WI38 (cell line): Measurements from ENCODE around the gene EDRF1.

Experiments used
- H3K4me3 ChIP-seq: 2 replicates; pipeline ENCODE4 v1.5.1; 2011; ENCODE audit warnings: low read depth, mild to moderate bottlenecking, control low read depth, low read length
- TF ChIP-seq, protein P1 (sequence below): IDR thresholded peaks from 2 replicates; pipeline ENCODE4 v1.5.1; 2012; ENCODE audit warnings: low read depth, mild to moderate bottlenecking, control low read depth, low read length

EDRF1 gene

GRCh38 chr10:125727436-125727835, 7.9 kb downstream of the EDRF1 start:
- no peak overlapping the region for H3K4me3 ChIP-seq
- TF ChIP-seq, protein P1, sequence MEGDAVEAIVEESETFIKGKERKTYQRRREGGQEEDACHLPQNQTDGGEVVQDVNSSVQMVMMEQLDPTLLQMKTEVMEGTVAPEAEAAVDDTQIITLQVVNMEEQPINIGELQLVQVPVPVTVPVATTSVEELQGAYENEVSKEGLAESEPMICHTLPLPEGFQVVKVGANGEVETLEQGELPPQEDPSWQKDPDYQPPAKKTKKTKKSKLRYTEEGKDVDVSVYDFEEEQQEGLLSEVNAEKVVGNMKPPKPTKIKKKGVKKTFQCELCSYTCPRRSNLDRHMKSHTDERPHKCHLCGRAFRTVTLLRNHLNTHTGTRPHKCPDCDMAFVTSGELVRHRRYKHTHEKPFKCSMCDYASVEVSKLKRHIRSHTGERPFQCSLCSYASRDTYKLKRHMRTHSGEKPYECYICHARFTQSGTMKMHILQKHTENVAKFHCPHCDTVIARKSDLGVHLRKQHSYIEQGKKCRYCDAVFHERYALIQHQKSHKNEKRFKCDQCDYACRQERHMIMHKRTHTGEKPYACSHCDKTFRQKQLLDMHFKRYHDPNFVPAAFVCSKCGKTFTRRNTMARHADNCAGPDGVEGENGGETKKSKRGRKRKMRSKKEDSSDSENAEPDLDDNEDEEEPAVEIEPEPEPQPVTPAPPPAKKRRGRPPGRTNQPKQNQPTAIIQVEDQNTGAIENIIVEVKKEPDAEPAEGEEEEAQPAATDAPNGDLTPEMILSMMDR = no peak

DNA sequence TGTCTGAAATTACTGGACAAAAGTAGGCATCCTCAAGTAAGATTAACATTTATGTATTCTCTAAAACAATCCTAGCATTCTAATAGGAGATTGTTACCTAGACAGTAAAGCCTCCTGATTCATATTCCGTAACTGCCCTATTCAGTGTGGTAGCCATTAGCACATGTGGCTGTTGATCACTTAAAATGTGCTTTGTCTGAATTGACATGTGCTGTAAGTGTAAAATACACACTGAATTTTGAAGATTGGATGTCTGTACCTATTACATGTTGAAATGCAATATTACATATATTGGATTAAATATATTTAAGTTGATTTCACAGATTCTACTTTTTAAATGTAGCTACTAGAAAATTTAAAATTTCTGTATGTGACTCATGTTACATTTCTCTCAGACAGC, 14.6 kb downstream of the EDRF1 start:
- TF ChIP-seq, protein P1 = no peak
- no peak overlapping the region for H3K4me3 ChIP-seq

GRCh38 chr10:125734823-125735222, 15.3 kb downstream of the EDRF1 start:
- TF ChIP-seq, protein P1 = no peak

GRCh38 chr10:125738206-125738605, 18.7 kb downstream of the EDRF1 start:
- H3K4me3 ChIP-seq = no peak overlapping the region
- TF ChIP-seq, protein P1 = no peak

More at GRCh38 chr10:125734823-125735222, 15.3 kb downstream of the EDRF1 start:
- no peak overlapping the region for H3K4me3 ChIP-seq

- no peak overlapping the region for H3K4me3 ChIP-seq
- TF ChIP-seq, protein P1 = no peak
These were observed 20.6 kb downstream of the EDRF1 start for GRCh38 chr10:125739994-125740679.

- TF ChIP-seq, protein P1 = no peak
- no peak overlapping the region for H3K4me3 ChIP-seq
These were observed 23.0 kb downstream of the EDRF1 start for GRCh38 chr10:125742465-125742864.

GRCh38 chr10:125744909-125745308, 25.4 kb downstream of the EDRF1 start:
- H3K4me3 ChIP-seq = no peak overlapping the region
- TF ChIP-seq, protein P1 = no peak
